ENCODE results near the gene SLC6A11.

SLC6A11 gene

DNA sequence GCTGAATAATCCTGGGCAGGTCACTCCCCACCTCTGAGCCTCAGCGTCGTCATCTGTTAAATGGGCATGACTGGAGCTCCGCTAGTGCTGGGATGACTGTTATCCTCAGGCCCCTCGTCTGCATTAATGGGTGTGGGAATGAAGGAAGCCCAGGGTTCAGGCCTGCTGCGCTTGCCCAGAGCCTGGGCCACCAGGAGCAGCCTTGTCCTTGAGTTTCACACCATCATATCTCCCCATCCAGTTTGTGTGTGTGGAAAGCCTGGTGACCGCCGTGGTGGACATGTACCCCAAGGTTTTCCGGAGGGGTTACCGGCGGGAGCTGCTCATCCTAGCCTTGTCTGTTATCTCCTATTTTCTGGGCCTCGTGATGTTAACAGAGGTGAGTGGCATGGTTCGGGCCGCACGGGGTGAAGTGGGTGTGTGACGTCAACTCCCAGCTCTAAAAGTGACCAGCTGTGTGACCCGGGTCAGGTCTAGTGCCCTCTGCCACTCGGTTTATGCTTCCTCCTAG, 113.0 kb downstream of the SLC6A11 start:
- Histone ChIP-seq H2AFZ (ENCODE audit: low read depth, low read length) (no peak overlapping the region), H2BK5ac (ENCODE audit: low read depth, low read length, poor library complexity, severe bottlenecking) (no peak overlapping the region), H3K9ac (ENCODE audit: low read length) (no peak overlapping the region), H2BK120ac (ENCODE audit: low read depth, low read length) (no peak overlapping the region), H2BK15ac (ENCODE audit: low read depth, poor library complexity, severe bottlenecking) (no peak overlapping the region), H3K27ac (ENCODE audit: low read length, poor library complexity, severe bottlenecking) (no peak overlapping the region), H3K9me3 (ENCODE audit: control insufficient read depth, low read length) (peaks cover 3% of the 10 kb centered on the region), H3K14ac (ENCODE audit: low read length in 2 of 2) (no peak overlapping the region), H3K4me2 (ENCODE audit: low read length, poor library complexity, severe bottlenecking) (no peak overlapping the region), H4K91ac (ENCODE audit: low read length) (peak overlapping the region; percentile 7), H3K4me3 (ENCODE audit: insufficient read depth in 1 of 2, low read depth in 1 of 2, low read length in 2 of 2) (no peak overlapping the region), H2BK12ac (ENCODE audit: low read length in 2 of 2) (no peak overlapping the region), H3K23ac (ENCODE audit: low read length in 2 of 2) (no peak overlapping the region), H3K36me3 (ENCODE audit: control insufficient read depth in 1 of 2, insufficient read depth in 2 of 2, low read depth in 1 of 2, low read length in 2 of 2) (no peaks in the 10 kb centered on the region), H2AK5ac (ENCODE audit: low read length, severe bottlenecking) (no peak overlapping the region), H3K79me1 (replicated peaks; ENCODE audit: low read length, poor library complexity, severe bottlenecking) (no peaks in the 10 kb centered on the region), H3K4me1 (ENCODE audit: control insufficient read depth, insufficient read depth, low read depth, low read length) (peaks cover 4% of the 10 kb centered on the region), H3K18ac (ENCODE audit: low read depth in 1 of 2, low read length in 2 of 2) (no peak overlapping the region), H3K27me3 (ENCODE audit: control insufficient read depth in 1 of 2, insufficient read depth in 1 of 2, low read length in 2 of 2) (peaks cover 6 to 60% of the 10 kb centered on the region in 2 experiments), H3K4ac (ENCODE audit: low read depth in 1 of 2, low read length in 2 of 2) (no peak overlapping the region), H4K8ac (ENCODE audit: low read length) (no peak overlapping the region)
- no peak for DNase-seq
- 82% methylated on average over 17 of the region's 17 CpGs for WGBS

DNA sequence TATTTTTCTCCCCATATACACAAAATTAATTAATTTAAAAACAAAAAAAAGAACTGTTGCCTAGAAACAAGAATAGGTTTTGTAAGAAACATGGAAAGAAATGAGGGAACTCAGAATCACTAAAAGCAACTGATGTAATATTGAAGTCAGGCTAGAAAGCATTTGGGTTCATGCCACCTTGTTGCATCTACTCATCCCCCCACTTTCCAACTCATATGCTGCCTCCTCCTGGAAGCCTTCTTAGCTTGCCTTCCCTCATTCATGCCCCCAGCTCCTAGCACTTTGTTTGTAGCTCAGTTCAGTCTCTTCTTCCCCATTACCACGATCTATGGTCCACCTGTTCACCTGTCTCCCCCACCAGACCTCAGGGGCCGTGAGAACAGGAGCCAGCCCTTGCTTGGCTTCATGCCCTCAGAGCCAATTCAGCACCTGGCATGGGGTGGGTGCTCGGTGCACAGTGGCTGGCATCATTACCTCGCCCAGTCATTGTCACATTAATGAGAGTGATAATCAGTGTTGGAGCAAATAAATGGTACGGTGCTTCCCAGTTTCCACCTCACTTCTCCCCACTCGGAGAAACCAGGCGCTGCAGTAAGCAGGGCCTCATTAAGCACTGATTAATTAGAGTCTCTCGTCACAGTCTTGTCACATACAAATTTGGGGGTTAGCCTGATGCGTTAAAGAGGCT, 114.1 kb downstream of the SLC6A11 start:
- Histone ChIP-seq H2AK5ac (ENCODE audit: low read length, severe bottlenecking) (no peak overlapping the region), H4K8ac (ENCODE audit: low read length) (no peak overlapping the region), H3K9ac (ENCODE audit: low read length) (no peak overlapping the region), H4K91ac (ENCODE audit: low read length) (no peak overlapping the region), H3K4ac (ENCODE audit: low read depth in 1 of 2, low read length in 2 of 2) (no peak overlapping the region), H3K27me3 (ENCODE audit: control insufficient read depth in 1 of 2, insufficient read depth in 1 of 2, low read length in 2 of 2) (peaks cover 6 to 52% of the 10 kb centered on the region in 2 experiments), H3K79me1 (replicated peaks; ENCODE audit: low read length, poor library complexity, severe bottlenecking) (no peaks in the 10 kb centered on the region), H3K14ac (ENCODE audit: low read length in 2 of 2) (no peak overlapping the region), H2BK120ac (ENCODE audit: low read depth, low read length) (no peak overlapping the region), H2AFZ (ENCODE audit: low read depth, low read length) (no peak overlapping the region), H3K4me1 (ENCODE audit: control insufficient read depth, insufficient read depth, low read depth, low read length) (peaks cover 7% of the 10 kb centered on the region), H2BK12ac (ENCODE audit: low read length in 2 of 2) (no peak overlapping the region), H3K4me2 (ENCODE audit: low read length, poor library complexity, severe bottlenecking) (no peak overlapping the region), H3K4me3 (ENCODE audit: insufficient read depth in 1 of 2, low read depth in 1 of 2, low read length in 2 of 2) (no peak overlapping the region), H2BK15ac (ENCODE audit: low read depth, poor library complexity, severe bottlenecking) (no peak overlapping the region), H3K9me3 (ENCODE audit: control insufficient read depth, low read length) (no peaks in the 10 kb centered on the region), H2BK5ac (ENCODE audit: low read depth, low read length, poor library complexity, severe bottlenecking) (no peak overlapping the region), H3K18ac (ENCODE audit: low read depth in 1 of 2, low read length in 2 of 2) (no peak overlapping the region), H3K27ac (ENCODE audit: low read length, poor library complexity, severe bottlenecking) (no peak overlapping the region), H3K36me3 (ENCODE audit: control insufficient read depth in 1 of 2, insufficient read depth in 2 of 2, low read depth in 1 of 2, low read length in 2 of 2) (no peaks in the 10 kb centered on the region), H3K23ac (ENCODE audit: low read length in 2 of 2) (no peak overlapping the region)
- 76% methylated on average over 9 of the region's 9 CpGs for WGBS
- no peak for DNase-seq

GRCh38 chr3:10930666-10931040, 114.6 kb downstream of the SLC6A11 start:
- no peak overlapping the region for H4K91ac ChIP-seq (ENCODE audit: low read length)
- no peak overlapping the region for H2BK12ac ChIP-seq (ENCODE audit: low read length in 2 of 2)
- no peak overlapping the region for H3K4me3 ChIP-seq (ENCODE audit: insufficient read depth in 1 of 2, low read depth in 1 of 2, low read length in 2 of 2)
- H2BK5ac ChIP-seq (ENCODE audit: low read depth, low read length, poor library complexity, severe bottlenecking): no peak overlapping the region
- H2AK5ac ChIP-seq (ENCODE audit: low read length, severe bottlenecking): no peak overlapping the region
- H2BK120ac ChIP-seq (ENCODE audit: low read depth, low read length): no peak overlapping the region
- no peak overlapping the region for H3K4me2 ChIP-seq (ENCODE audit: low read length, poor library complexity, severe bottlenecking)
- no peak overlapping the region for H3K9ac ChIP-seq (ENCODE audit: low read length)
- WGBS: 68% methylated on average over 8 of the region's 8 CpGs
- H3K36me3 ChIP-seq (ENCODE audit: control insufficient read depth in 1 of 2, insufficient read depth in 2 of 2, low read depth in 1 of 2, low read length in 2 of 2): no peaks in the 10 kb centered on the region
- no peak overlapping the region for H3K27ac ChIP-seq (ENCODE audit: low read length, poor library complexity, severe bottlenecking)
- DNase-seq: no peak
- no peak overlapping the region for H3K14ac ChIP-seq (ENCODE audit: low read length in 2 of 2)
- H2AFZ ChIP-seq (ENCODE audit: low read depth, low read length): no peak overlapping the region
- H3K4ac ChIP-seq (ENCODE audit: low read depth in 1 of 2, low read length in 2 of 2): no peak overlapping the region
- H3K27me3 ChIP-seq (ENCODE audit: control insufficient read depth in 1 of 2, insufficient read depth in 1 of 2, low read length in 2 of 2): peaks cover 6 to 47% of the 10 kb centered on the region in 2 experiments
- no peak overlapping the region for H2BK15ac ChIP-seq (ENCODE audit: low read depth, poor library complexity, severe bottlenecking)
- H3K4me1 ChIP-seq (ENCODE audit: control insufficient read depth, insufficient read depth, low read depth, low read length): peaks cover 7% of the 10 kb centered on the region
- H3K18ac ChIP-seq (ENCODE audit: low read depth in 1 of 2, low read length in 2 of 2): no peak overlapping the region
- H4K8ac ChIP-seq (ENCODE audit: low read length): no peak overlapping the region
- no peak overlapping the region for H3K23ac ChIP-seq (ENCODE audit: low read length in 2 of 2)
- H3K79me1 ChIP-seq (replicated peaks; ENCODE audit: low read length, poor library complexity, severe bottlenecking): no peaks in the 10 kb centered on the region
- no peaks in the 10 kb centered on the region for H3K9me3 ChIP-seq (ENCODE audit: control insufficient read depth, low read length)

DNA sequence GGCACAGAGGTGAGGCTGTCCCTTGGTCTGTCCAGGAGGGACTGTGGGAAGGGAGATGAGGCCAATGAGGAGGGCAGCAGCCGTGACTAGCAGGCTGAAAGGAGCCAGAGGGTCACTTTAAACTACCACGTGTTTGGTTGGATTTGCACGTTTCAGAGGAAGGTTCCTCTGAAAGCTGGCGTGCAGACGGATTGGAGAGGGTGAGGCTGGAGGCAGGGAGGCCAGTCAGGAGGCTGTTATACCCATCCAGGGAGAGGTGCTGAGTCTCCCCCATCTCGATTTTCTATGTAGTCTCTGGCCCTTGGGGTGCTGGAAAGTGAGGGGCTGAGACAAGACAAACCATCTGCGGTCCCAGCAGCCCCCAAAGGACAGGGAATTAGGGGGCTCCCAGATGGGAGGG, 116.6 kb downstream of the SLC6A11 start:
- no peak overlapping the region for H3K18ac ChIP-seq (ENCODE audit: low read depth in 1 of 2, low read length in 2 of 2)
- H4K8ac ChIP-seq (ENCODE audit: low read length): no peak overlapping the region
- no peak overlapping the region for H3K14ac ChIP-seq (ENCODE audit: low read length in 2 of 2)
- H2BK15ac ChIP-seq (ENCODE audit: low read depth, poor library complexity, severe bottlenecking): no peak overlapping the region
- 67% methylated on average over 7 of the region's 7 CpGs for WGBS
- H2AFZ ChIP-seq (ENCODE audit: low read depth, low read length): no peak overlapping the region
- peaks cover 7% of the 10 kb centered on the region for H3K4me1 ChIP-seq (ENCODE audit: control insufficient read depth, insufficient read depth, low read depth, low read length)
- DNase-seq: no peak
- no peak overlapping the region for H3K4me3 ChIP-seq (ENCODE audit: insufficient read depth in 1 of 2, low read depth in 1 of 2, low read length in 2 of 2)
- no peak overlapping the region for H3K9ac ChIP-seq (ENCODE audit: low read length)
- H2BK120ac ChIP-seq (ENCODE audit: low read depth, low read length): no peak overlapping the region
- no peak overlapping the region for H4K91ac ChIP-seq (ENCODE audit: low read length)
- peaks cover 24 to 62% of the 10 kb centered on the region in 2 experiments for H3K27me3 ChIP-seq (ENCODE audit: control insufficient read depth in 1 of 2, insufficient read depth in 1 of 2, low read length in 2 of 2)
- H2AK5ac ChIP-seq (ENCODE audit: low read length, severe bottlenecking): no peak overlapping the region
- H3K4me2 ChIP-seq (ENCODE audit: low read length, poor library complexity, severe bottlenecking): no peak overlapping the region
- H3K36me3 ChIP-seq (ENCODE audit: control insufficient read depth in 1 of 2, insufficient read depth in 2 of 2, low read depth in 1 of 2, low read length in 2 of 2): no peaks in the 10 kb centered on the region
- H3K27ac ChIP-seq (ENCODE audit: low read length, poor library complexity, severe bottlenecking): no peak overlapping the region
- no peak overlapping the region for H3K4ac ChIP-seq (ENCODE audit: low read depth in 1 of 2, low read length in 2 of 2)
- no peak overlapping the region for H3K23ac ChIP-seq (ENCODE audit: low read length in 2 of 2)
- H2BK12ac ChIP-seq (ENCODE audit: low read length in 2 of 2): no peak overlapping the region
- H3K79me1 ChIP-seq (replicated peaks; ENCODE audit: low read length, poor library complexity, severe bottlenecking): no peaks in the 10 kb centered on the region
- H2BK5ac ChIP-seq (ENCODE audit: low read depth, low read length, poor library complexity, severe bottlenecking): no peak overlapping the region
- H3K9me3 ChIP-seq (ENCODE audit: control insufficient read depth, low read length): no peaks in the 10 kb centered on the region
